ENCODE measurements around the gene NUDT4. TPM values are rescaled to one million over a fixed set of nuclear protein-coding genes. Genes with fewer than 3 reads are reported as not detected.

Gene NUDT4
- total and polyA plus RNA-seq, 9 of the 15 experiments (the other 6 are each of a cell fraction or from before 2014, with no cell fraction given), result 38.1 to 164 (median 99.2) TPM

DNA sequence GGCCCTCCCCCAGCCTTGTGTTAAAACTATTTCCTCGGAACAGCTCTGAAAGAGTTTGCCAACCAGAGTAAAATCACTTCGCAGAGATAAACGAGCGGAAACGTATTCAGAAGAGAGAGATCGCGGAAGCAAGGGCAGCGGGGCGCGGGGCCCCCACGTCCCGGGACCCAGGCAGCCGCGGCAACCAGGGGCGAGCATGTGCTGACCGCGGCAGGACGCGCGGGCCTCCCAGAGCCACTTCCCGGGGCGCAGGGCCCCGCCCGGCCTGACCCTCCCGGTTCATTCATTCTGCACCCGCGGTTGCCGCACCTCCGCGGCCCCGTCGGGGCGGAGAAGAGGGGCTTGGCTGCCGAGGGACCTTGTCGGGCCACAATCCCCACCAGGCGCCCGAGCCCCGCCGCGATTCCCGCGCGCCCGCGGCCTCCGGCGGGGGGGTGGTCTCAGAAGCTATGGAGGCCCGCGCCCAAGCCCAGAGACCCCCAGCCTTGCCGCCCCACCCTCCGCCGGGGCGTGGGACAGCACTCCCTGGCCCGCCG lies 63.4 kb downstream of the NUDT4 start (continued):
- TF ChIP-seq, protein P1, sequence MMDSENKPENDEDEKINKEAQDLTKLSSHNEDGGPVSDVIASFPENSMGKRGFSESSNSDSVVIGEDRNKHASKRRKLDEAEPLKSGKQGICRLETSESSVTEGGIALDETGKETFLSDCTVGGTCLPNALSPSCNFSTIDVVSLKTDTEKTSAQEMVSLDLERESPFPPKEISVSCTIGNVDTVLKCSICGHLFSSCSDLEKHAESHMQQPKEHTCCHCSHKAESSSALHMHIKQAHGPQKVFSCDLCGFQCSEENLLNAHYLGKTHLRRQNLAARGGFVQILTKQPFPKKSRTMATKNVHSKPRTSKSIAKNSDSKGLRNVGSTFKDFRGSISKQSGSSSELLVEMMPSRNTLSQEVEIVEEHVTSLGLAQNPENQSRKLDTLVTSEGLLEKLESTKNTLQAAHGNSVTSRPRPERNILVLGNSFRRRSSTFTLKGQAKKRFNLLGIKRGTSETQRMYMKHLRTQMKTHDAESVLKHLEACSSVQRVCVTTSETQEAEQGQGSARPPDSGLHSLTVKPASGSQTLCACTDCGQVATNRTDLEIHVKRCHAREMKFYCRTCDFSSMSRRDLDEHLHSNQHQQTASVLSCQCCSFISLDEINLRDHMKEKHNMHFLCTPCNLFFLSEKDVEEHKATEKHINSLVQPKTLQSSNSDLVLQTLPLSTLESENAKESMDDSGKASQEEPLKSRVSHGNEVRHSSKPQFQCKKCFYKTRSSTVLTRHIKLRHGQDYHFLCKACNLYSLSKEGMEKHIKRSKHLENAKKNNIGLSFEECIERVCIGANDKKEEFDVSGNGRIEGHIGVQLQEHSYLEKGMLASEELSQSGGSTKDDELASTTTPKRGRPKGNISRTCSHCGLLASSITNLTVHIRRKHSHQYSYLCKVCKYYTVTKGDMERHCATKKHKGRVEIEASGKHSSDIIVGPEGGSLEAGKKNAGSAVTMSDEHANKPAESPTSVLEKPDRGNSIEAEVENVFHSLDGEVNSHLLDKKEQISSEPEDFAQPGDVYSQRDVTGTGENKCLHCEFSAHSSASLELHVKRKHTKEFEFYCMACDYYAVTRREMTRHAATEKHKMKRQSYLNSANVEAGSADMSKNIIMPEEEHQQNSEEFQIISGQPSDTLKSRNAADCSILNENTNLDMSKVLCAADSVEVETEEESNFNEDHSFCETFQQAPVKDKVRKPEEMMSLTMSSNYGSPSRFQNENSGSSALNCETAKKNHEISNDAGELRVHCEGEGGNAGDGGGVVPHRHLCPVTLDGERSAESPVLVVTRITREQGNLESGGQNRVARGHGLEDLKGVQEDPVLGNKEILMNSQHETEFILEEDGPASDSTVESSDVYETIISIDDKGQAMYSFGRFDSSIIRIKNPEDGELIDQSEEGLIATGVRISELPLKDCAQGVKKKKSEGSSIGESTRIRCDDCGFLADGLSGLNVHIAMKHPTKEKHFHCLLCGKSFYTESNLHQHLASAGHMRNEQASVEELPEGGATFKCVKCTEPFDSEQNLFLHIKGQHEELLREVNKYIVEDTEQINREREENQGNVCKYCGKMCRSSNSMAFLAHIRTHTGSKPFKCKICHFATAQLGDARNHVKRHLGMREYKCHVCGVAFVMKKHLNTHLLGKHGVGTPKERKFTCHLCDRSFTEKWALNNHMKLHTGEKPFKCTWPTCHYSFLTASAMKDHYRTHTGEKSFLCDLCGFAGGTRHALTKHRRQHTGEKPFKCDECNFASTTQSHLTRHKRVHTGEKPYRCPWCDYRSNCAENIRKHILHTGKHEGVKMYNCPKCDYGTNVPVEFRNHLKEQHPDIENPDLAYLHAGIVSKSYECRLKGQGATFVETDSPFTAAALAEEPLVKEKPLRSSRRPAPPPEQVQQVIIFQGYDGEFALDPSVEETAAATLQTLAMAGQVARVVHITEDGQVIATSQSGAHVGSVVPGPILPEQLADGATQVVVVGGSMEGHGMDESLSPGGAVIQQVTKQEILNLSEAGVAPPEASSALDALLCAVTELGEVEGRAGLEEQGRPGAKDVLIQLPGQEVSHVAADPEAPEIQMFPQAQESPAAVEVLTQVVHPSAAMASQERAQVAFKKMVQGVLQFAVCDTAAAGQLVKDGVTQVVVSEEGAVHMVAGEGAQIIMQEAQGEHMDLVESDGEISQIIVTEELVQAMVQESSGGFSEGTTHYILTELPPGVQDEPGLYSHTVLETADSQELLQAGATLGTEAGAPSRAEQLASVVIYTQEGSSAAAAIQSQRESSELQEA (IDR thresholded peaks at IDR 0.05; ENCODE audit: low read depth), result no peak
- TF ChIP-seq, protein P2, sequence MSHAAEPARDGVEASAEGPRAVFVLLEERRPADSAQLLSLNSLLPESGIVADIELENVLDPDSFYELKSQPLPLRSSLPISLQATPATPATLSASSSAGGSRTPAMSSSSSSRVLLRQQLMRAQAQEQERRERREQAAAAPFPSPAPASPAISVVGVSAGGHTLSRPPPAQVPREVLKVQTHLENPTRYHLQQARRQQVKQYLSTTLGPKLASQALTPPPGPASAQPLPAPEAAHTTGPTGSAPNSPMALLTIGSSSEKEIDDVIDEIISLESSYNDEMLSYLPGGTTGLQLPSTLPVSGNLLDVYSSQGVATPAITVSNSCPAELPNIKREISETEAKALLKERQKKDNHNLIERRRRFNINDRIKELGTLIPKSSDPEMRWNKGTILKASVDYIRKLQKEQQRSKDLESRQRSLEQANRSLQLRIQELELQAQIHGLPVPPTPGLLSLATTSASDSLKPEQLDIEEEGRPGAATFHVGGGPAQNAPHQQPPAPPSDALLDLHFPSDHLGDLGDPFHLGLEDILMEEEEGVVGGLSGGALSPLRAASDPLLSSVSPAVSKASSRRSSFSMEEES (CRISPR knock-in tag; IDR thresholded peaks at IDR 0.05), result no peak
- TF ChIP-seq ATF7 (IDR thresholded peaks at IDR 0.05), result no peak
- no peak for TF ChIP-seq SUPT5H (IDR thresholded peaks at IDR 0.05)
- no peak for TF ChIP-seq ZNF347 (CRISPR knock-in tag; IDR thresholded peaks at IDR 0.05; ENCODE audit: low read depth)
- TF ChIP-seq NR2F6 (CRISPR knock-in tag; IDR thresholded peaks at IDR 0.05), result no peak
- no peak for TF ChIP-seq DMBX1 (CRISPR knock-in tag; IDR thresholded peaks at IDR 0.05; ENCODE audit: borderline replicate concordance)
- TF ChIP-seq FOSL1 (tag; conservative IDR thresholded peaks at IDR 0.05), result no peak
- no peak for TF ChIP-seq MECOM (CRISPR knock-in tag; IDR thresholded peaks at IDR 0.05)
- TF ChIP-seq HCFC1 (IDR thresholded peaks at IDR 0.05; ENCODE audit: low read depth, low read length), result no peak
- TF ChIP-seq ZNF384 (IDR thresholded peaks at IDR 0.05; ENCODE audit: low read depth, low read length), result no peak
- TF ChIP-seq RNF2 (IDR thresholded peaks at IDR 0.05), result no peak
- TF ChIP-seq DDX20 (tag; IDR thresholded peaks at IDR 0.05; ENCODE audit: low read depth), result no peak
- TF ChIP-seq RBM39 (optimal IDR thresholded peaks at IDR 0.05; ENCODE audit: low read depth, low read length), result no peak
- TF ChIP-seq TSC22D4 (tag; IDR thresholded peaks at IDR 0.05), result no peak
- TF ChIP-seq HMG20B (CRISPR knock-in tag; IDR thresholded peaks at IDR 0.05), result no peak
- TF ChIP-seq GTF2E2 (tag; IDR thresholded peaks at IDR 0.05), result no peak
- no peak for TF ChIP-seq ZNF76 (CRISPR knock-in tag; IDR thresholded peaks at IDR 0.05; ENCODE audit: borderline replicate concordance)
- no peak for TF ChIP-seq POLR2AphosphoS5 (IDR thresholded peaks at IDR 0.05; ENCODE audit: control insufficient read depth, insufficient read depth, low read depth, low read length)
- TF ChIP-seq RFX5 (IDR thresholded peaks at IDR 0.05; ENCODE audit: low read depth, low read length), result no peak
- TF ChIP-seq NFXL1 (CRISPR knock-in tag; IDR thresholded peaks at IDR 0.05), result no peak
